OCI-LY3 (cell line): ENCODE measurements around the gene CRYBG1.

Experiments
- EZH2phosphoT487 ChIP-seq: fragments of 200-600 bp; shearing (Covaris generic); IDR thresholded peaks from 2 replicates; pipeline ENCODE4 v1.6.1; 2018; ENCODE audit warnings: antibody characterized with exemption, mixed run types, low read depth
- TF ChIP-seq, protein P1 (sequence below): fragments of 200-600, 300-600 bp; sonication (generic); IDR thresholded peaks from 2 replicates; pipeline ENCODE4 v1.5.1; 2014; ENCODE audit warnings: antibody characterized with exemption, low read length, low read depth

DNA sequence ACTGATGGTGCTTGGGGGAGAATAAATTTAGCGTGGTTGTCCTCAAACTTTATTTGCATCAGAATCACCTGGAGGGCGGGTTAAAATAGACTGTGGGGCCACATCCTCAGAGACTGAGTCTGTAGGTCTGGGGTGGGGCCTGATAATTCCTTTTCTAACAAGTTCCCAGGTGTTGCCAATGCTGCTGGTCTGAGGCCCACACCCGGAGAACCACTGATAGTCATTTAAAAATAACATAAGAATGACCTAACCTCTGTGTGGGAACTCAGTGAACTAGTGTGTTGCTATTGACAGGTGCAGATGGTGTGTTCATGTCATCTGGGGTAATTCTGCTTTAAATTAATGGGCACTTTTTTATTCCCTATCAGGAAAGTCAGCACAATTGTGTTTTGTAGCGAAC lies 204.0 kb downstream of the CRYBG1 start:
- TF ChIP-seq, protein P1, sequence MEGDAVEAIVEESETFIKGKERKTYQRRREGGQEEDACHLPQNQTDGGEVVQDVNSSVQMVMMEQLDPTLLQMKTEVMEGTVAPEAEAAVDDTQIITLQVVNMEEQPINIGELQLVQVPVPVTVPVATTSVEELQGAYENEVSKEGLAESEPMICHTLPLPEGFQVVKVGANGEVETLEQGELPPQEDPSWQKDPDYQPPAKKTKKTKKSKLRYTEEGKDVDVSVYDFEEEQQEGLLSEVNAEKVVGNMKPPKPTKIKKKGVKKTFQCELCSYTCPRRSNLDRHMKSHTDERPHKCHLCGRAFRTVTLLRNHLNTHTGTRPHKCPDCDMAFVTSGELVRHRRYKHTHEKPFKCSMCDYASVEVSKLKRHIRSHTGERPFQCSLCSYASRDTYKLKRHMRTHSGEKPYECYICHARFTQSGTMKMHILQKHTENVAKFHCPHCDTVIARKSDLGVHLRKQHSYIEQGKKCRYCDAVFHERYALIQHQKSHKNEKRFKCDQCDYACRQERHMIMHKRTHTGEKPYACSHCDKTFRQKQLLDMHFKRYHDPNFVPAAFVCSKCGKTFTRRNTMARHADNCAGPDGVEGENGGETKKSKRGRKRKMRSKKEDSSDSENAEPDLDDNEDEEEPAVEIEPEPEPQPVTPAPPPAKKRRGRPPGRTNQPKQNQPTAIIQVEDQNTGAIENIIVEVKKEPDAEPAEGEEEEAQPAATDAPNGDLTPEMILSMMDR: no peak
- TF ChIP-seq EZH2phosphoT487: no peak
